Epithelial cell of esophagus (primary cell): Measurements from ENCODE around the gene BAD.

ENCODE experiments used
- DNase-seq: peaks from one replicate; pipeline ENCODE4 v3.0.0; 2010; ENCODE audit warnings: low read depth
- H3K4me3 ChIP-seq: 2 replicates; pipeline ENCODE4 v1.5.1; 2011; ENCODE audit warnings: mild to moderate bottlenecking, low read length, control low read depth
- CTCF ChIP-seq: IDR thresholded peaks from 2 replicates; pipeline ENCODE4 v1.5.1; 2011; ENCODE audit warnings: low read depth, mild to moderate bottlenecking, low read length, control low read depth, inconsistent platforms; ENCODE audit not compliant: insufficient read depth; ENCODE audit errors: missing control alignments

BAD gene

GRCh38 chr11:64291752-64292459 is 7.4 kb upstream of the BAD start:
- DNase-seq: no peak
- TF ChIP-seq CTCF: no peak
- H3K4me3 ChIP-seq: peak overlapping the region; percentile 3

- no peak for DNase-seq
- H3K4me3 ChIP-seq: no peak within 1 kb of the TSS
These were observed 6.8 kb upstream of the BAD start, which contains the start of gene KCNK4 for GRCh38 chr11:64291262-64291751. TSS of gene KCNK4 (plus strand) at chr11:64291302. CDS start at chr11:64293019, 1,717 bp downstream.

GRCh38 chr11:64290352-64291261 is 6.1 kb upstream of the BAD start:
- TF ChIP-seq CTCF: no peak
- no peak overlapping the region for H3K4me3 ChIP-seq
- DNase-seq: no peak

More at GRCh38 chr11:64291262-64291751, 6.8 kb upstream of the BAD start, which contains the start of gene KCNK4:
- no peak for TF ChIP-seq CTCF

- H3K4me3 ChIP-seq: no peak overlapping the region
- no peak for DNase-seq
- TF ChIP-seq CTCF: no peak
These were observed 4.6 kb upstream of the BAD start for GRCh38 chr11:64289002-64289564.

GRCh38 chr11:64288353-64288750 is 3.9 kb upstream of the BAD start:
- no peak overlapping the region for H3K4me3 ChIP-seq
- TF ChIP-seq CTCF: no peak
- no peak for DNase-seq

- no peak for DNase-seq
- no peak overlapping the region for H3K4me3 ChIP-seq
- no peak for TF ChIP-seq CTCF
These were observed 3.3 kb upstream of the BAD start for GRCh38 chr11:64287676-64288352.
